GM21423 (cell line): ENCODE results near the gene FNDC1.
"Not testable (repeated sequence)": the region's sequence is repeated elsewhere in the genome, so short reads cannot be mapped to it uniquely, and the experiment has no call there.

ENCODE experiments used
- ATAC-seq: cut with Tn5 transposase; IDR thresholded peaks from one replicate; pipeline ENCODE4 v1.9.1; 2021; ENCODE audit warnings: mild to moderate bottlenecking, moderate library complexity; ENCODE audit not compliant: unreplicated experiment

FNDC1 gene

DNA sequence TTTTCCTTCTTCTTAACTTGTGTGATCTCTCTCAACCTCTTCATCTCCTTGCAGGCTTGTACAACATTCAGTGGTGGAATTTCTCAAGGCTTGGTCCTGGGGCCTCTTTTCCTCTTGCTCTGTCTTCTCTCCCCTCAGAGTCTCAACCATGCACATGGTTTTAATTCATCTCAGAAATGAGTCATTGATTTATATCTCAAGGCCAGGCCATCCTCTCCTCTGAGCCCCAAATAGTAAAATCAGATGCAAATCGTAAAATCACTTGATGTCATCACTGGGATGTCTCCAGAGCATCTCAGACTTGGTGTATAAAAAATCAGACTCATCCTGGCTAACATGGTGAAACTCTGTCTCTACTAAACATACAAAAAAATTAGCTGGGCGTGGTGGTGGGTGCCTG lies 85.0 kb downstream of the FNDC1 start:
- ATAC-seq: no peak

DNA sequence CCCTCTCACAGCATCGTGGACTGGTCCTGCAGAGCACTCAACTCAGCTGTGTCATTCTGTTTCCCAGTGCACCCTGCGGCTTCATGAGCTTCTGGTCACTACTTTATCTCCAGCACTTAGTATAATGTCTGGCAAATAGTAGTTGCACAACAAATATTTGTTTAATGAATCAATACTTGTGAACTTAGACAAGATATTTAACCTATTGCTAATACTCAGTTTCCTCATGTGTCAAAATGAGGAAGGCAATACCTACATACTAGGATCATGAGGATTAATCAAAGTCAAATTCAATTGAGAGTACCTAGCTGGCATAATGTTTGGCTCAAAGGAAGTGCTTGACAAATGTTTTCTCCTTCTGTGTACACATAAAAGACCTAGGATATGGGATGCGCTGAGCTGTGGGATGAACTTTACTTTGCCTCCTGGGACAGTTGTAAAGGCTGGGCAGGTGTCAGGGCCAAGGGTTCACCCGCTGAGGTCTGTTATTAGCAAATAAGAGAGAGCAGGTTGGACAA lies 86.3 kb downstream of the FNDC1 start:
- no peak for ATAC-seq

DNA sequence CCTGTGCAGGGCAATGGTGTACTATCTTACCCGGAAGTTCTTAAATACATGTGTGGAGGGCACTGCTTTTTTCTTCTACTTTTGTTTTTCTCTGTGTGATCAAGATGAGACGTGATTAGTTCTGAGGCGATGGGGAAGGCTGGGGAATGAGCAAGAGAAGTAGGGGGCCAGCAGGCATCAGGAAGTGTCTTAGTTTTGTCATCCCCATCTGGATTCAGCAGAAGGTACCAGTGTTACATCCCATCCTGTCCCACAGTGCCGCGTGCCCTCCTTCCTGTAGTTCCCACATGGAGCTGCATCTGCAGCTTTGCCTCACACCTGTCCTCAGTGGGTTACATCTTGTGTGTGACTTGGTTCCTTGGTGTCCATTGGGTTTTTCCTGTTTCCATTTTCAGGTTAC lies 86.9 kb downstream of the FNDC1 start:
- no peak for ATAC-seq

DNA sequence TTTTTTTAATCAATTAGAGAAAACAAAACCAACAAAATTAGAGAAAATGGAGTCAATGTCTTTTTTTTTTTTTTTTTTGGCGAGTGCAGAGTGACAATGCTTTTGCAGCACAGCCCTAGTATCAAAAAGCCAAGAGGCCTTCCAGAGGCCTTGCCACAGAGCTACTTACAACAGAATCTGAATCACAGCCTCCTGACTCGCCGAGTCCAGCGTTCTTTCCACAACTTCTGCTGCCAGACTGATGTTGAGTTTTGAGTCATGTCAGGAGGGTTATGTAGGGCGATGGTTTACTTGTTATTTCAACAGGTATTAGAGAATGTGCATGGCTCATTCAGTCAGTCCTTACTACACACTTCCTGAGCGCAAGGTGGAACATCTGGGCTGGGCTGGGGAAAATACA lies 88.6 kb downstream of the FNDC1 start:
- no peak for ATAC-seq

GRCh38 chr6:159259441-159260125 lies 90.4 kb downstream of the FNDC1 start:
- no peak for ATAC-seq

- no peak for ATAC-seq
These were observed 91.0 kb downstream of the FNDC1 start for GRCh38 chr6:159260208-159260607.

DNA sequence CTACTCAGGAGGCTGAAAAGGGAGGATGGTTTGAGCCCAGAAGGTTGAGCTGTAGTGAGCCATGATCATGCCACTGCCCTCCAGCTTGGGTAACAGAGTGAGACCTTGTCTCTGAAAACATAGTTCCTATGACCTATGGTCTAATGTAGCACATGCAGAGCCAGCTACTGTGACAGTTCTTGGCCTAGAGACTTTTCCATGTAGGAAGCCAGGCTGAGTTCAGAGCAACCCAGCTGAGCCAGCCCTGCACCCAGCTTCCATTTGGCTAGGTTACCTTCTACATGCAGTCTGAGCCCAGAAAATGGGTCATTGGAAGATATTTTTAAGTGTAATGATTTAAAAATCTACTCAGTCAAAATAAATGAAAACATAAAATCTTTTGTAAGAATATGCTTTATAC lies 92.8 kb downstream of the FNDC1 start:
- ATAC-seq: no peak

GRCh38 chr6:159262586-159262985 lies 93.4 kb downstream of the FNDC1 start:
- no peak for ATAC-seq

GRCh38 chr6:159267165-159267564 lies 98.0 kb downstream of the FNDC1 start:
- no peak for ATAC-seq

DNA sequence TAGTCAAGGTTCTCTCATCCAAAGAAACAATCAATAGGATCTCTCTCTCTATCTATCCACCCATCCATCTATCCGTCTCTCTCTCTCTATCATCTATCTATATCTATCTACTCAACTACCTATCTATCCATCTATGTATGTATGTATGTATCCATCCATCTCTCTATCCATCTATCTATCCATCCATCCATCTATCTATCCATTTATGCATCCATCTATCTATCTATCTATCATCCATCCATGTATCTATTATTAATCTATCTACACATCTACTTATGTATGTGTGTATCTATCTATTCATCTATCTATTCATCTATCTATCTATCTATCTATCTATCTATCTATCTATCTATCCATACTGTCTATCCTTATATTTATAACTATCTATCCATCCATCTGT lies 99.3 kb downstream of the FNDC1 start:
- no peak for ATAC-seq

DNA sequence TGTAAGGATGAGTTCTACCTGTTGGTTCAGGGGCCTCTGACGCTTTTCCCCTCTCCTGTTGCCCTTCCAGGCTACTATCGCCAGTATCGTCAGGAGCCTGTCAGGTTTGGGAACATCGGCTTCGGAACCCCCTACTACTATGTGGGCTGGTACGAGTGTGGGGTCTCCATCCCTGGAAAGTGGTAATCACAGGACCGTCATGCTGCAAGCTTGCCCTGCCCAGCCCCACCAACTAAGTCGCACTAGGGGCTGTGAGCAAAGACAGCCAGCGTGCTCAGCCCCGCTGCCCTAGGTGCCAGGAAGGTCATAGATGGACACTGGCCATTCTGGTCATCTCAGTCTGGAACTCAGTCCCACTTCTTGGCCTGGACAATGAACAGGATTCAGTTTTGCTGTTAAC lies 102.1 kb downstream of the FNDC1 start:
- ATAC-seq: no peak

- no peak for ATAC-seq
These were observed 109.4 kb downstream of the FNDC1 start for GRCh38 chr6:159278626-159279025.

GRCh38 chr6:159279790-159280277 lies 110.6 kb downstream of the FNDC1 start:
- no peak for ATAC-seq

DNA sequence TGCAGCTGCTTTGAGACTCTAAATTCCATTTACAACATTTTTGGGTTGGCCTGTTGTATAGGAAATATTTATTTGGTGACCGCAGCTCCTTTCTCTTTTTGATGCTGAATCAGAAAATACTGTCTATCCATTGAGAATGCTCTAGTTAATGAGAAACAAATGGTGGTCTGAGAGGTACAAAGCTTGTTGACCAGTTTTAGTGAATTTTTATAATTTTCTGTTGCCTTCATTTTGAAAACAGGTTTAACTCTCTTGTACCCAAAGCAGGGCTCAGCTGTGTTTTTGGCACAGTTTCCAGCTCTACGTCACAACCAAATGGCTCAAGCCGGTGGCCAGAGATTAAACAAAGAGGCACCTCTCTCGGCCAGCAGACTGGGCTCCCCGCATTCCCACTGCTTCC lies 113.2 kb downstream of the FNDC1 start:
- ATAC-seq: no peak

GRCh38 chr6:159284661-159285060 lies 115.5 kb downstream of the FNDC1 start:
- ATAC-seq: not testable (repeated sequence)

- ATAC-seq: no peak
These were observed 129.6 kb downstream of the FNDC1 start for GRCh38 chr6:159298840-159299239.

DNA sequence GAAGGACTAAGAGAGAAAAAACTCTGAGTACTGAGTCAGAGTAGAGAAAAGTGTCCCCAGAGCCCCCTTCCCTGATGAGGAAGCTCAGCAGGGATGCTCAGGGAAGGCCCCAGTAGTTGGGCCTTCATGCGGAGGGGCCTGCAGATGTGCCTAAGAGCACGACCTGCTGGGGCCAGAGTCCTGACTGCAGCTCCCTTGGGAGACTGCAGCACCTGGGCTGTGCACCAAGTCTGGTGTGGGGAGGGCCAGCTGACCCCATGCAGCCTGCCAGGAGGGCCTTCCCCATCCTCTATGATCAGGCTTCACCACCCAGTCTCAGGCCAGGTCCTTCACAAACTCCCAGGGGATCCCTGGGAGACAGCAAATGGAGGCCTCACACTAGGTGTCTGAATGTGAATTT lies 130.4 kb downstream of the FNDC1 start:
- no peak for ATAC-seq

DNA sequence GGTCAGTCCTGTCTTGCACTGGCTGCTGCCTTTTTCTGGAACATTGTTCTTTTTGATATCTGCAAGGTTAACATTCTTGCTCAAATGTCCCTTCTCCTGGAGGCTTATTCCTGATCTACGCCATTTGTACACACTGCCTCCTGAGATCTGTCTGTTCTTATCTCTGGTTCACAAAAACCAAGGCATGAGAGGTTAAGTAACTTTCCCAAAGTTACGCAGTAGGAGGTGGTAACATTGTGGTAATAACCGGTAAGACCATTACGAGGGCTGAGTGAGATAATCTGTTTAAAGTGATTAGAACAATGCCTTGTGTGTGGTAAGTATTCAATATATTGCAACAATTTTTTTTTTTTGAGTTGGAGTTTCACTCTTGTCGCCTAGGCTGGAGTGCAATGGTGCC lies 132.1 kb downstream of the FNDC1 start:
- ATAC-seq: no peak

- no peak for ATAC-seq
These were observed 132.8 kb downstream of the FNDC1 start for GRCh38 chr6:159301810-159302593.

DNA sequence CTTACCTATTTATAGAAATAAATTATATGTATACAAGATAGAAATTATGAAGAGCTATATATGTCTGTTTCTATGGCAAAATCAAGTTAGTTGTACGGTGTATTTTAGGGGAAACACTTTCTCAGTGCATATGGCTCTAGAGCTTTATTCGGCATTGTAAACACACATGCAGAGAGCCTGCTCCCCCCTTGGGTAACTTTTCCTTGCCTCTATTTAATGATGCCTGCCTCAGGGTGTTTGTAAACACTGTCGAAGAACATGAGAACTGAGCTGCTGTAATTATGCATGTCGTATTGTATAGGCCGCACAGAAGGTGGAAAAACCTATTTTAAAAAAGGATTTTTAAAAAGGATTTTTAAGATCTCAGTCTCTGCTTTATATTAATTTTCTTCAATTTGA lies 133.4 kb downstream of the FNDC1 start:
- no peak for ATAC-seq

DNA sequence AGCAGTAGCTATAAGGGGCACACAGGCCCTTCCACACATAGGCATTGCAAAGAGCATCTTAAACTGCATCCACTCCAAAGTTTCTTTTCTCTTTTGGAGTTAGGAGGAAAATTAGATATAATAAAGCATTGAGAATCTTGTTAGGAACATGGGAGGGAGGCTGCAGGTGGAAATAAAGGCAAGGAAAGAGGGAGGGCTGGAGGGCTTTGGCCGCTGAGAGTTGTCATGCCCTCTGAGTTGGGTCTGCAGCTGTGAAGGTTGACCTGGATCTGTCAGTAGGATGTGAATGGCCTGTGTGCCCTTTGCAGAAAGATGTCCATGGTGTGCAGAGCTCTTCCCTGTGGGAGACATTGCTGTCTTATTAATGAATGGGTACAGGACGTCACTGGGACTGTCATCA lies 134.0 kb downstream of the FNDC1 start:
- ATAC-seq: no peak

DNA sequence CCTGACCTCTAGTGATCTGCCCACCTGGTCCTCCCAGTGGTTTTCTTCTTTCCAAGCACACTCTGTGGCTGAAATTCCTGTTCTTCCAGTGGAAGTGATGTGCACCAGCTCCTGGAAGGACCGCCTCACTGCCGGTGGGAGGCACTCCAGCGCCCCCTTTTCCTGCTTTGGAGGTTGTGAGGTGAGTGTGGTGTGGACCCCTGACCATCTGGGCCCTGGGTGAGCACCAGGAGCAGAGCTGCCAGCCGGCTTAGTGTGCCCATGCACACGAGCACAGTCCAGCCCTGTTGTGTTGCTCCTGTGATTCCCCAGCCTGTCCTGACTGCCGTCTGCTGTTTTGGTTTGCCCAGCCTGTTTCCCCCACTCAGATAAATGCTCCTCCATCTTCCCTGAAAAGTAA lies 134.6 kb downstream of the FNDC1 start:
- ATAC-seq: no peak
